Hepatocyte (in vitro differentiated cells): ENCODE results near the gene PDE4D. TPM values are rescaled to one million over a fixed set of nuclear protein-coding genes. Genes with fewer than 3 reads are reported as not detected.
A peak's percentile ranks its signal among the peaks of the same experiment; 100 is the strongest.

Experiments
- DNase-seq: peaks from one replicate; pipeline ENCODE4 v3.0.0-alpha.2; 2016; ENCODE audit warnings: low spot score
- H2AFZ ChIP-seq: fragments of 200-600 bp; sonication (generic); 2 replicates; pipeline ENCODE4 v1.6.0; 2016; ENCODE audit warnings: antibody characterized with exemption, mild to moderate bottlenecking
- H3K27ac ChIP-seq: fragments of 200-600 bp; sonication (generic); 2 replicates; pipeline ENCODE4 v1.5.1; 2016; ENCODE audit warnings: mild to moderate bottlenecking
- H3K27me3 ChIP-seq: fragments of 200-600 bp; sonication (generic); 2 replicates; pipeline ENCODE4 v1.6.1; 2016
- H3K36me3 ChIP-seq: fragments of 200-600 bp; sonication (generic); replicated peaks from 2 replicates; pipeline ENCODE4 v1.5.1; 2016; ENCODE audit warnings: low read depth; ENCODE audit not compliant: insufficient read depth
- H3K4me1 ChIP-seq: fragments of 200-600 bp; sonication (generic); 2 replicates; pipeline ENCODE4 v1.5.1; 2016; ENCODE audit warnings: mild to moderate bottlenecking, moderate library complexity; ENCODE audit not compliant: insufficient read depth
- H3K4me2 ChIP-seq: fragments of 200-600 bp; sonication (generic); 2 replicates; pipeline ENCODE4 v1.6.0; 2016
- H3K4me3 ChIP-seq: fragments of 200-600 bp; sonication (generic); 2 replicates; pipeline ENCODE4 v1.5.1; 2016; ENCODE audit warnings: mild to moderate bottlenecking
- H3K79me2 ChIP-seq: fragments of 200-600 bp; sonication (generic); 2 replicates; pipeline ENCODE4 v1.6.0; 2017; ENCODE audit warnings: mild to moderate bottlenecking
- H3K9me2 ChIP-seq: fragments of 200-600 bp; sonication (generic); replicated peaks from 2 replicates; pipeline ENCODE4 v1.6.0; 2017; ENCODE audit warnings: mild to moderate bottlenecking; ENCODE audit not compliant: insufficient read depth
- H3K9me3 ChIP-seq: fragments of 200-600 bp; sonication (generic); 2 replicates; pipeline ENCODE4 v1.5.1; 2016; ENCODE audit warnings: low read depth, mild to moderate bottlenecking
- H4K20me1 ChIP-seq: fragments of 200-600 bp; sonication (generic); 2 replicates; pipeline ENCODE4 v1.6.0; 2016; ENCODE audit warnings: mild to moderate bottlenecking; ENCODE audit not compliant: insufficient read depth, poor library complexity, severe bottlenecking
- CTCF ChIP-seq: fragments of 200-600 bp; sonication (generic); IDR thresholded peaks from 2 replicates; pipeline ENCODE4 v1.5.1; 2016; ENCODE audit warnings: antibody characterized with exemption, mild to moderate bottlenecking; ENCODE audit not compliant: poor library complexity
- EZH2 ChIP-seq: fragments of 200-600 bp; sonication (generic); IDR thresholded peaks from 2 replicates; pipeline ENCODE4 v1.6.1; 2016; ENCODE audit warnings: antibody characterized with exemption, mild to moderate bottlenecking, borderline replicate concordance
- EZH2phosphoT487 ChIP-seq: fragments of 200-600 bp; sonication (generic); IDR thresholded peaks from one replicate; pipeline ENCODE4 v1.6.1; 2018; ENCODE audit warnings: antibody characterized with exemption, mild to moderate bottlenecking, low read depth, moderate library complexity; ENCODE audit not compliant: unreplicated experiment, severe bottlenecking
- WGBS: methylation state at CpG from one replicate; pipeline ENCODE4 v1.1.6; 2016; ENCODE audit warnings: low lambda C conversion rate; ENCODE audit errors: missing lambda C conversion rate; 5-methylcytosine and 5-hydroxymethylcytosine counted together
- polyA plus RNA-seq: library from polyadenylated mRNA; unstranded; fragments of >200 nt; fragmentation: Nextera tagmentation; extraction: Ambion mirVana; gene quantifications from 2 replicates; pipeline ENCODE4 v1.2.1, GENCODE V29; 2016
- total RNA-seq: library from RNA; depleted of rRNA; stranded (reverse); fragments of >200 nt; gene quantifications from 2 replicates; pipeline ENCODE4 v1.2.3, GENCODE V29; 2014

The PDE4D gene
- total and polyA plus RNA-seq, 2 experiments from 2014 or later: 14.5 to 45.2 TPM

DNA sequence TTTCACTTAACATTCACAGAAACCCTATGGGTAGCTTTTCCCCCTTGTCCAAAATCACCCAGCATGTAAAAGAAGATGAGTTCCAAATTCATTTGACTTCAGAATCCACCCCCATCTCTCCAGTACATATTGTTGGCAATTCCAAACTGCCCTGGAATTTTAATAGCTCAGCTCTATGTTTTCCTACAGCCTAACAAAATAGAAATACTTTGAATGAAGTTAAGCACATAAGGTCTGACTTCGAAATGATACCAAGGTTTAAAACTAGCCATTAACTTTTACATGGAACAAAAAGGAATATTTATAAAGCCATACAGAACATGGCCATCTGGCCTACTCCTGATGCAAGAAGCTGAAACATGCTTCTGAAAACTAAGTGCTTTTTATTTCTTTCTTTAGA lies 634.3 kb downstream of the PDE4D start:
- Histone ChIP-seq H3K9me3 (no peaks in the 10 kb centered on the region), H3K27ac (peak overlapping the region; percentile 7), H3K4me1 (peaks cover 23% of the 10 kb centered on the region), H3K36me3 (no peaks in the 10 kb centered on the region), H3K27me3 (no peaks in the 10 kb centered on the region), H3K4me2 (no peak overlapping the region), H3K4me3 (no peak overlapping the region), H2AFZ (no peak overlapping the region), H3K9me2 (no peaks in the 10 kb centered on the region), H3K79me2 (peaks cover 23% of the 10 kb centered on the region), H4K20me1 (no peaks in the 10 kb centered on the region)
- WGBS: 62% methylated on average over 1 of the region's 1 CpG
- TF ChIP-seq CTCF: no peak
- no peak for TF ChIP-seq EZH2phosphoT487
- TF ChIP-seq EZH2: no peak
- no peak for DNase-seq

GRCh38 chr5:59257488-59258400 lies 635.8 kb downstream of the PDE4D start:
- DNase-seq: no peak
- H3K79me2 ChIP-seq: peaks cover 23% of the 10 kb centered on the region
- no peaks in the 10 kb centered on the region for H3K9me3 ChIP-seq
- H3K4me3 ChIP-seq: no peak overlapping the region
- H3K27me3 ChIP-seq: no peaks in the 10 kb centered on the region
- TF ChIP-seq EZH2phosphoT487 (no peak), CTCF (no peak), EZH2 (no peak)
- WGBS: 40% methylated on average over 4 of the region's 4 CpGs
- H3K4me2 ChIP-seq: peak overlapping the region; percentile 61
- H4K20me1 ChIP-seq: no peaks in the 10 kb centered on the region
- no peak overlapping the region for H2AFZ ChIP-seq
- H3K36me3 ChIP-seq: no peaks in the 10 kb centered on the region
- H3K27ac ChIP-seq: peak overlapping the region; percentile 48
- H3K9me2 ChIP-seq: no peaks in the 10 kb centered on the region
- peaks cover 23% of the 10 kb centered on the region for H3K4me1 ChIP-seq

GRCh38 chr5:59256331-59256730 lies 637.2 kb downstream of the PDE4D start:
- WGBS: 67% methylated on average over 3 of the region's 3 CpGs
- Histone ChIP-seq H3K27ac (peak overlapping the region; percentile 8), H3K4me3 (no peak overlapping the region), H3K9me3 (no peaks in the 10 kb centered on the region), H3K36me3 (no peaks in the 10 kb centered on the region), H3K9me2 (no peaks in the 10 kb centered on the region), H3K79me2 (peaks cover 15% of the 10 kb centered on the region), H3K4me1 (peaks cover 23% of the 10 kb centered on the region), H3K4me2 (no peak overlapping the region), H3K27me3 (no peaks in the 10 kb centered on the region), H4K20me1 (no peaks in the 10 kb centered on the region), H2AFZ (no peak overlapping the region)
- no peak for TF ChIP-seq CTCF
- TF ChIP-seq EZH2: no peak
- no peak for TF ChIP-seq EZH2phosphoT487
- no peak for DNase-seq
